GM18511 (cell line): ENCODE data around the gene TTC28.
"Not testable (repeated sequence)": the region's sequence is repeated elsewhere in the genome, so short reads cannot be mapped to it uniquely, and the experiment has no call there.

Experiments used
- ATAC-seq: cut with Tn5 transposase; IDR thresholded peaks from one replicate; pipeline ENCODE4 v1.9.1; 2021; ENCODE audit warnings: mild to moderate bottlenecking, moderate library complexity; ENCODE audit not compliant: unreplicated experiment

Gene TTC28

DNA sequence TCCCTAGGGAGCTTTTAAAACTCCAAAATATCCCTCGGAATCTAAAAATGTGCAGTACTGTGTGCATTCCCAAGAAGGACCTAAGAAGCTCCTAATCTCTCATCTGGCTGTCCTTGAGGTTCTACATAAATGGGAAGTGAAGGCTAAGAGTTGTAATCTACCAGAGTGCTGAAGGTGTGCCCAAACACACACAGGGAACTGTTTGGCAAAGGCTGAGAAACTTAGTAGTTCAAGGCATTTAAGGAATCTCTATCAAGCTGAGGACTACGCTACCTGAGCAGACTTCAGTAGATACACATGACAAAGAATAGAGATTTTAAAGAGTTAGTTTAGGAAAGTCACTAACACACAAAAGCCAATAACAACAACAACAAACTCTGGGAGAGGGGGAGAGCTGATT is 71.1 kb downstream of the TTC28 start:
- no peak for ATAC-seq

GRCh38 chr22:28607795-28608194 is 71.8 kb downstream of the TTC28 start:
- ATAC-seq: no peak

DNA sequence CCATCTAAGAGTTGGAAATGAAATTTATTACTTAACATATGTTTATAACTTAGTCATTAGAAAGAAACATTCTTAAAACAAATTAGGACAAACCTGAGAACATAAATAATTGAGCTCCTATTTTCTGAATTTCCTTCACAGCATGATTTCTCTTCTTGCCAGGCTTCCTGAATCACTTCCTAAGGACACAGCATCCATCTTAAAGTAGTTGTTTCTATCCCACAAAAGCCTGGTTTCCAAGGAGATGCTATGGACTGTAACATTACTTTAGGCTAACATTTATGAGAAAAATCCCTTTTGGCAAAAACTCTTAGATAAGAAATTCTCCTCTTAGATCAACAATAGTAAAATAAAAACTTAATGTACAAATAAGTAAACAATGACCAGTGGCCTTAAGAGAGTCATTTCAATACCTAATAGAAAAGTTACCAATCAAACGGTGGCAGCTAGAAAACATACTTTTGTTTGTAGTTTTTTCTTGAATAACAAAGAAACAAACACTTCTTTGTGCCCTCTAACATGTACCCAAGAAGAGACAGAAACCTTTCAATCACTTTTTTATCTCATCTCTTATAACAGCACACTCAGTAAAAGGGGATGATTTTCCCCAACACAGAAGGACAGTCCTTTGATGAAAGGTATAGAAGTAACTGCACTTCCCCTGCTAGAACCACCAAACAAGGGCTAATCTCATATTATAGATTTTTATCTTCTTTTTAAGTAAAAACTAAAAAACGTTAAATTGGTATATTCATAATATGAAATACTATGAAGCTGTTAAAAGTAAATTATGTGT is 74.5 kb downstream of the TTC28 start:
- no peak for ATAC-seq

- ATAC-seq: no peak
Observed at GRCh38 chr22:28601915-28602314, 77.7 kb downstream of the TTC28 start.

DNA sequence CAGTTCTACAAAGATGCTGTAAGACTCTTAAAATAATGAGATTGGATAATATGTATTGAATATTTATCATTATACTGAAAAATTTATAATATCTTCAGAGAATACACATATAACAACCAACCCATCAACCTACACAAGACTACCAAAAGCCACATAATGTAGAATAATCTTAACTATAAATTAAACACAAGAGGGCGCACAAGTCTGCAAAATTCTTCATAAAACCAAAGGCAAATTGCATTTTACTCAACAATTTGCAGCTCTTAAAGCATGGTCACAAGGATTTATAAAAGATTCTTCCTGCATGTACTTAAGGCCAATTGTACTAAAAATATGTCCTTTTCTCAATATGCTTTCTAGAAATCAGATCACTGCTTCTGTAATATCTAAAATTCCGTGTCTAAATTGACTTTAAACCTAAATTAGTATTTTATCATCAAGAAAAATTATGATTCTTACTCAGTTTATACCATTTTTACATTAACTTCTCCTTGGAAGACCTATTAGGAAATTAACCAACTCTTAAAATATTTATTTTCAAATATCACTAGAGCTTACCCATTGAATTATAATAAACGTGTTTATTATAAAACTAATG is 79.0 kb downstream of the TTC28 start:
- no peak for ATAC-seq

- no peak for ATAC-seq
Observed at GRCh38 chr22:28599693-28600092, 79.9 kb downstream of the TTC28 start.

- ATAC-seq: no peak
Observed at GRCh38 chr22:28597665-28598064, 82.0 kb downstream of the TTC28 start.

DNA sequence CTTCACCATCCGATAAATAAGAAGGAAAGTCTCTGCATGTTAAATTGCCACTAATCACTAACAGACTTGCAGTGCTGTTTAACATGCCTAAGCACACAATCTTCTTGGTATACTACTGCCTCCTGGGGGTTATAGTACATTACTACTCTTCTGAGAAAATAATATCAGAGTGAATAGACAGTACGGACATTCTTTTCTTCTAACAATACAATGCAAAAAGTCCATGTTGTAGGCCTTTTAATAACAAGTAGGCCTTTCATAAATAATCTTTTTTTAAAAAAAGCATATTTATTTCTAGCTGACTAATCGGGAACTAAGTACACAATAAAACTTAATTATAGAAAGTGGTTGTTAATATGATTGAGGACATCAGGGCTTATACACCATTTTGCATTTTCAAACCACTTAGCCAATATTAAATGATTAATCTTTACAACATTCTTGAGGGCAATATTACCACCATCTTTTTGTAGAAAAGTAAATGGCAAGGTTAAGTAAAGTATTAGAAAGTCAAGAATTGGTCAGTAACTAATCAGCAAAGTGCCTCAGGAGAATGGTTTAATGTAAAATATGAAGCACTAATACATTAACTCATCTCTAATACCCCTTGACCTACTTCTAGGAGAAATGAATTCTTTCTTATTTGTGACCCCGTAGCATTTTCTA is 84.7 kb downstream of the TTC28 start:
- no peak for ATAC-seq

GRCh38 chr22:28594076-28594796 is 85.4 kb downstream of the TTC28 start:
- ATAC-seq: no peak

GRCh38 chr22:28593299-28593698 is 86.3 kb downstream of the TTC28 start:
- ATAC-seq: no peak

- ATAC-seq: no peak
Observed at GRCh38 chr22:28589102-28589750, 90.4 kb downstream of the TTC28 start.

DNA sequence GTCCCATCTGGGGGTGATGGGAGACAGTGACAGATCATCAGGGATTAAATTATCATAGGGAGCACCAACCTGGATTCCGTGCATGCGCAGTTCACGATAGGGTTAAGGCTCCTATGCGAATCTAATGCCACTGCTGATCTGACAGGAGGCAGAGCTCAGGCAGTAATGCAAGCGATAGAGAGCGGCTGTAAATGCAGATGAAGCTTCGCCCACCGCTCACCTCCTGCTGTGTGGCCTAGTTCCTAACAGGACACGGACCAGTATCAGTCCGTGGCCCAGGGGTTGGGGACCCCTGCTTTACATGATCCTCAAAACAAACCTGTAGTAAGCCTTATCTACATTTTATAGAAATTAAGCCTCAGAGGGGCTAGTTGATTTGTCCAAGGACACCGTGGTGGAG is 94.3 kb downstream of the TTC28 start:
- no peak for ATAC-seq

GRCh38 chr22:28582806-28583205 is 96.8 kb downstream of the TTC28 start:
- ATAC-seq: no peak

- no peak for ATAC-seq
Observed at GRCh38 chr22:28581016-28581415, 98.6 kb downstream of the TTC28 start.

- ATAC-seq: no peak
Observed at GRCh38 chr22:28576162-28576561, 103.5 kb downstream of the TTC28 start.

GRCh38 chr22:28574159-28574788 is 105.4 kb downstream of the TTC28 start:
- no peak for ATAC-seq

DNA sequence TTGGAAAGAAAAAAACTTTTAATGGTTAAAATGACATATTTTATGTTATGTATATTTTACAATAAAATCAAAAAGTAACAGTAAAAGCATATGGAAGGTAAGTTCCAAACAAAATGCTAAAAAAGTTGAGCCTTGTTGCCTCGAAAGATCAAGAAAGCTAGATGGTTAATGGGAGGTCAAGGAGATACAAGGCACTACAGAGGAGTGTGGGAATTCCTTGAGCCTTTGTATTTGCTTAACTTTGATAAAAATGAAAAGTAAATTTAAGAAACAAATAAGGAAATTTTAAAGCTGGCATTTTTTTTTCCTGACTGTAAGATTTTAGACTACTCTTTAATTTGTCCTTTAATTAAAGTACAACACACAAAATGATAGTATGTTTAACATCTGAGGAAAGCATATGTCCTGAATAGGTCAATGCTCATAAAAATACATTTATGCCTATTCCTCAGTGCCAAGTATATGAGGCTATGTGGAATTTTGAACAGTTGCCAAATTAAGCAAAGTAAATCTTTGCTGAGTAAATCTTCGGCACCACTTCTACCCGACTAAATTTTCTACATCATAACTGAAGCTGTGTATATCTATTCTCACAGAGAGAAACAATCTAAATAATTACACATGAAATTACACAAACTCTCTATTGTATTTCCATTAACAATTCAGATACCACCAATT is 108.8 kb downstream of the TTC28 start:
- no peak for ATAC-seq

GRCh38 chr22:28568974-28569373 is 110.7 kb downstream of the TTC28 start:
- not testable (repeated sequence) for ATAC-seq

GRCh38 chr22:28568099-28568498 is 111.5 kb downstream of the TTC28 start:
- ATAC-seq: no peak
